Psoas muscle (tissue), 8 donors: ENCODE results near the gene SCML1. TPM values are rescaled to one million over a fixed set of nuclear protein-coding genes. Genes with fewer than 3 reads are reported as not detected.

Experiments
- ATAC-seq, 4 donors: fragments of 200-7000 bp; cut with Tn5 transposase; one replicate each; pipeline ENCODE4 v1.9.1; 2020; ENCODE audit warnings: moderate library complexity in 3 of 4, mild to moderate bottlenecking in 2 of 4
- DNase-seq, 2 donors: peaks; one replicate each; pipeline ENCODE4 v3.0.0-alpha.2; 2020
- H3K27ac ChIP-seq: fragments of 200-600 bp; one replicate; pipeline ENCODE4 v1.8.0; 2022
- H3K27me3 ChIP-seq, 3 donors: fragments of 200-600 bp in 1 of 3; one replicate each; pipeline versions ENCODE4 v1.6.1 to v1.8.0; 2013 to 2022; ENCODE audit warnings: low read length in 2 of 3, mild to moderate bottlenecking in 2 of 3, moderate library complexity in 1 of 3; ENCODE audit not compliant: insufficient read depth in 3 of 3
- H3K36me3 ChIP-seq, 2 donors: fragments of 200-600 bp in 1 of 2; one replicate each; pipeline versions ENCODE4 v1.6.1 to v1.8.0; 2013 to 2022; ENCODE audit warnings: low read depth in 1 of 2, mild to moderate bottlenecking in 1 of 2, moderate library complexity in 1 of 2; ENCODE audit not compliant: insufficient read depth in 1 of 2
- H3K4me1 ChIP-seq: fragments of 200-600 bp; one replicate; pipeline ENCODE4 v1.8.0; 2022
- H3K4me3 ChIP-seq: fragments of 200-600 bp; one replicate; pipeline ENCODE4 v1.8.0; 2022; ENCODE audit warnings: mild to moderate bottlenecking
- H3K9me3 ChIP-seq: fragments of 200-600 bp; one replicate; pipeline ENCODE4 v1.8.0; 2022
- WGBS, 3 donors: extraction: QIAGEN DNeasy Blood & Tissue Kit; methylation state at CpG; one replicate each; pipeline versions ENCODE4 v1.1.6 to v1.1.7; 2013; 5-methylcytosine and 5-hydroxymethylcytosine counted together
- intact Hi-C, 2 donors: fragments of 100-400 bp; cut with DNase I; formaldehyde crosslinking; loops; one replicate each; pipeline versions ENCODE4 v1.11.0 to v1.14.2; 2022
- polyA plus RNA-seq, 3 donors: library from polyadenylated mRNA; stranded (reverse); fragments of 200-250 nt; gene quantifications; one replicate each; pipeline ENCODE4 v1.2.3, GENCODE V29; 2013
- total RNA-seq, 4 donors: library from RNA; stranded (reverse); fragmentation: NEBNext Ultra II Directional in 2 of 4; extraction: Animal tissue kit (Norgen Biotek cat#: 25700) in 2 of 4; gene quantifications; one replicate each; pipeline versions ENCODE4 v1.2.1 to v1.2.4, GENCODE V29; 2021 to 2023
- TF ChIP-seq, protein P1 (sequence below): fragments of 200-600 bp; IDR thresholded peaks from one replicate; pipeline ENCODE4 v1.8.0; 2022; ENCODE audit warnings: antibody characterized with exemption
- donor health status: healthy with polysubstance abuse.
- donor health status: DM: no; HTN: no; CAD: no; lungs with moderate emphysema.
- donor health status: Bipolar disorder and iron deficiency.
- donor health status: healthy.
- donor health status: DM: yes; HTN: yes; CAD: no.
- donor health status: DM: no; HTN: no; CAD: no.
- donor health status: DM: no; HTN: no; CAD: no.
- donor health status: DM: yes; HTN: yes; CAD: no.

SCML1 gene
- total and polyA plus RNA-seq, 7 donors = 7.4 to 17.2 (median 11.4) TPM

DNA sequence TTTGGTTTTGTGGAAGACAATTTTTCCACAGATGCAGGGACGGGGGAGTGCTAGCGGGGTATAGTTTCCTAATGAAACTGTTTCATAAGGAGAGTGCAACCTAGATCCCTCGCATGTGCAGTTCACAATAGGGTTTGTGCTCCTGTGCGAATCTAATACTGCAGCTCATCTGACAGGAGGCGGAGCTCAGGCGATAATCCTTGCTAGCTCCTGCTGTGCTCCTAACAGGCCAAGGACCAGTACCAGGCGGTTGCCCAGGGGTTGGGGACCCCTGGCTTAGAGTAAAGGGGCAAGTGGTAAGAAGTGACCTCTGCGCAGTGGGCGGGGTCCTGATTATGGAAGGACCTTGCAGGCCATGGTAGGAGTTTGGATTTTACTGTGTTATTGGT, 3.8 kb downstream of the SCML1 start:
- DNase-seq = no peak
- H3K9me3 ChIP-seq = no peaks in the 10 kb centered on the region
- H3K4me1 ChIP-seq = peaks cover 13% of the 10 kb centered on the region
- ATAC-seq = no peak
- peak overlapping the region; percentile 48 for H3K27ac ChIP-seq
- H3K27me3 ChIP-seq = no peaks in the 10 kb centered on the region
- no peaks in the 10 kb centered on the region for H3K36me3 ChIP-seq
- H3K4me3 ChIP-seq = no peak overlapping the region
- TF ChIP-seq, protein P1, sequence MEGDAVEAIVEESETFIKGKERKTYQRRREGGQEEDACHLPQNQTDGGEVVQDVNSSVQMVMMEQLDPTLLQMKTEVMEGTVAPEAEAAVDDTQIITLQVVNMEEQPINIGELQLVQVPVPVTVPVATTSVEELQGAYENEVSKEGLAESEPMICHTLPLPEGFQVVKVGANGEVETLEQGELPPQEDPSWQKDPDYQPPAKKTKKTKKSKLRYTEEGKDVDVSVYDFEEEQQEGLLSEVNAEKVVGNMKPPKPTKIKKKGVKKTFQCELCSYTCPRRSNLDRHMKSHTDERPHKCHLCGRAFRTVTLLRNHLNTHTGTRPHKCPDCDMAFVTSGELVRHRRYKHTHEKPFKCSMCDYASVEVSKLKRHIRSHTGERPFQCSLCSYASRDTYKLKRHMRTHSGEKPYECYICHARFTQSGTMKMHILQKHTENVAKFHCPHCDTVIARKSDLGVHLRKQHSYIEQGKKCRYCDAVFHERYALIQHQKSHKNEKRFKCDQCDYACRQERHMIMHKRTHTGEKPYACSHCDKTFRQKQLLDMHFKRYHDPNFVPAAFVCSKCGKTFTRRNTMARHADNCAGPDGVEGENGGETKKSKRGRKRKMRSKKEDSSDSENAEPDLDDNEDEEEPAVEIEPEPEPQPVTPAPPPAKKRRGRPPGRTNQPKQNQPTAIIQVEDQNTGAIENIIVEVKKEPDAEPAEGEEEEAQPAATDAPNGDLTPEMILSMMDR = no peak
- intact Hi-C loops = no loop called here
- WGBS, 3 donors = 40 to 54% (median 46%) methylated on average over 9 of the region's 9 CpGs

DNA sequence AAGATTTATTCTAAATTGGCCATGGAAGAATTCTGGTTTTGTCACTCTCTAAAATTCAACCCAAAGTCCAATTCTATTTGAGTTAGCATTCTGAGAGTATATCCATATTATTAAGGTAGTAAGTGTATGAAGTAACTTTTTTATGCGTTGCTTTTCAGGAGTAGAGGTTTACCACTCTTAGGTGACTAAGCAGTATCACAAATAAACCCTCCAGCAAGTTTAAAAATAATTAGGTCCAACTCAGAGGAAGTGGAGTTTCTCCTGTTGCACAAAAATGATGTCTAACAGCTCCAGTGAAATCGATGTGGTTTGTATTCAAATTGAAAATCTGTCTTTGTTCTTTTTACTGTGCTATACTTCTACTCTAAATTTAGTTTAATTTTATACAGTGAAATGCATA, 6.6 kb downstream of the SCML1 start:
- H3K9me3 ChIP-seq = no peaks in the 10 kb centered on the region
- H3K4me3 ChIP-seq = no peak overlapping the region
- 37 to 63% (median 45%) methylated on average over 2 of the region's 2 CpGs for WGBS, 3 donors
- DNase-seq (no peak), ATAC-seq (no peak)
- TF ChIP-seq, protein P1 = no peak
- intact Hi-C loops = no loop called here
- H3K36me3 ChIP-seq = no peaks in the 10 kb centered on the region
- no peaks in the 10 kb centered on the region for H3K27me3 ChIP-seq
- peaks cover 12% of the 10 kb centered on the region for H3K4me1 ChIP-seq
- H3K27ac ChIP-seq = no peak overlapping the region

DNA sequence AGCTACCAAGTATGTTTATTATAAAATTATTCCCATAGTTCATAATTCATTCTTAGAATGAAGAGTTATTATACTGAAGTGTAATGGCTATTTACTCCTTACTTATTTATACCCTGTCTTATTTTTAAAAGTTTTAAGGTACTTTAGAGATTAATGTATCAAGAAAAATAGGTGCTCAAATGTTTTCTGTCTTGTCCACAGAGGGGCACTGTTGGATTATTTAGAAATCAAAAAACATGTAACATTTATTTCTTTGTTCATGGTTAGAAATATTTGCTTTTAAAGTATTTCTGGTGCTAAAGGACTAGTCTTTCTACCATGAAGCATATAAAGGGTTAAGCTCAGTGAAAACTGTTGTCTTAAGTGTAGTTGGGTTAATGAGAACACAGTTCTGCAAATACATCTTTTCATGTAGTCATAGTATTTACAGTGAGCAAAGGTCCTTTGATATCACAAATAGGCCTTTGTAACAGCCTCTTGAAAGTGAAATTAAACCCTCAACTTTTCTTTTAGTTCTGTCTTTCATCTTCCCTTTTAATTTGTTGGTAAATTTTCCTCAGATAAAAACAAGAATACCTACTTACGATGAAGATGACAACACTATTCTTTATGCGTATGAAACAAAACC, 7.7 kb downstream of the SCML1 start:
- intact Hi-C loops = no loop called here
- DNase-seq (no peak), ATAC-seq (no peak)
- no peaks in the 10 kb centered on the region for H3K27me3 ChIP-seq
- H3K9me3 ChIP-seq = no peaks in the 10 kb centered on the region
- no peak overlapping the region for H3K27ac ChIP-seq
- peaks cover 8% of the 10 kb centered on the region for H3K4me1 ChIP-seq
- H3K4me3 ChIP-seq = no peak overlapping the region
- peaks cover 0 to 1% of the 10 kb centered on the region in 2 donors for H3K36me3 ChIP-seq
- WGBS, 3 donors = 82 to 94% (median 88%) methylated on average over 2 of the region's 2 CpGs
- TF ChIP-seq, protein P1 = peak; percentile 27

DNA sequence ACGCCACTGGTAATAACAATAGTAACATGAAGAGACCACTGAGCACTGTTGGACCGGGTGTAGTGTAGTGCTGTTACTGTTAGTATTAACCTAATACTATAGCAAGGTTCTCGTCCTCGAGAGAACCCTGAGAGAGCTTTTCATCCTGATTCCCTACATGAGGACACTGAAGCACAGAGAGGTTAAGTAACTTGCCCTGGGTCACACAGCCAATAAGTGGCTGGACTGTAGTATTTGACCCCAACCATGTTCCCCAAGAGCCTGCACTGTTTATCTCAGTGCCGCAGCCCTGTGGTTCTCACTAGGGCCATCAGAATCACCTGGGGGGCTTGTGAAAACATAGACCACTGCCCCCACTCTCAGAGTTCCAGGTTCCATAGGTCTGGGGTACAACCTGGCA, 10.4 kb downstream of the SCML1 start:
- TF ChIP-seq, protein P1 = no peak
- no peak for ATAC-seq
- intact Hi-C loops = no loop called here
- WGBS, 3 donors = 79 to 99% (median 95%) methylated on average over 5 of the region's 5 CpGs
- no peak for DNase-seq
- Histone ChIP-seq H3K27ac (no peak overlapping the region), H3K36me3 (peaks cover 0 to 28% of the 10 kb centered on the region in 2 donors), H3K27me3 (no peaks in the 10 kb centered on the region), H3K9me3 (no peaks in the 10 kb centered on the region), H3K4me1 (peaks cover 8% of the 10 kb centered on the region), H3K4me3 (no peak overlapping the region)

DNA sequence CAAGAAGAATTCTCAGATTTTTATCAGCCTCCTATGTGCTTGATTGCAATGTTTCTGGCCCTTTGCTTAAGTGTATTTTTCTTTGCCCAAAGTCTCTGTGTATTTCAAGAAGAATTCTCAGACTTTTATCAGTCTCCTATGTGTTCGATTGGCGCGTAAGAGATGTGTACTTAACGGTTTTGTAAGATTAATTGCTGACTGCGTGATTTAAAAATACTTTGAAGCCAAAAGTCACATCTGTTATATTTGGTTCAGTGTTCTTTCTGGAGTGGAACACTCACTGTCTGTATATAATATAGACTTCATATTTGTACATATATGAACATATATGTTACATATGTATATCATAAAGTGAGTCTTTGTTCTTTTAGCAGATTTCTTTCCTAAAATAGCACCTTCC, 11.4 kb downstream of the SCML1 start:
- Histone ChIP-seq H3K27ac (no peak overlapping the region), H3K36me3 (peaks cover 0 to 36% of the 10 kb centered on the region in 2 donors), H3K9me3 (no peaks in the 10 kb centered on the region), H3K4me1 (peaks cover 4% of the 10 kb centered on the region), H3K27me3 (no peaks in the 10 kb centered on the region), H3K4me3 (no peak overlapping the region)
- TF ChIP-seq, protein P1 = no peak
- DNase-seq = no peak
- no peak for ATAC-seq
- intact Hi-C loops = no loop called here
- 48 to 84% (median 75%) methylated on average over 5 of the region's 5 CpGs for WGBS, 3 donors
